Adrenal gland (tissue), 12 donors: ENCODE results near the gene HES5. TPM values are rescaled to one million over a fixed set of nuclear protein-coding genes. Genes with fewer than 3 reads are reported as not detected.

Experiments used
- DNase-seq, 7 donors: peaks; one replicate each; pipeline ENCODE4 v3.0.0-alpha.2; 2019 to 2020
- H3K27ac ChIP-seq, 5 donors: fragments of 200-600 bp; sonication (generic) in 4 of 5; 1 replicate in 3 of 5; 2 replicates in 2 of 5; pipeline versions ENCODE4 v1.5.1 to v1.8.0; 2016 to 2020; ENCODE audit warnings: mild to moderate bottlenecking in 1 of 5
- H3K27me3 ChIP-seq: fragments of 200-600 bp; 2 replicates; pipeline ENCODE4 v1.8.0; 2021
- H3K36me3 ChIP-seq, 2 donors: fragments of 200-600 bp; replicated peaks in 1 of 2; 1 replicate in 1 of 2; 2 replicates in 1 of 2; pipeline versions ENCODE4 v1.5.1 to v1.8.0; 2018 to 2022
- H3K4me1 ChIP-seq, 2 donors: fragments of 200-600 bp; replicated peaks in 1 of 2; 1 replicate in 1 of 2; 2 replicates in 1 of 2; pipeline versions ENCODE4 v1.5.1 to v1.8.0; 2018 to 2021
- H3K4me3 ChIP-seq, 4 donors: fragments of 200-600 bp; sonication (generic) in 3 of 4; one replicate each; pipeline ENCODE4 v1.5.1; 2016 to 2018
- H3K9me3 ChIP-seq, 3 donors: fragments of 200-600 bp; sonication (generic) in 1 of 3; replicated peaks in 1 of 3; 1 replicate in 2 of 3; 2 replicates in 1 of 3; pipeline versions ENCODE4 v1.5.1 to v1.8.0; 2016 to 2021
- POLR2A ChIP-seq, 2 donors: fragments of 450-650 bp; IDR thresholded peaks; one replicate each; pipeline ENCODE4 v1.6.1; 2017; ENCODE audit warnings: antibody characterized with exemption in 2 of 2, mild to moderate bottlenecking in 2 of 2, moderate library complexity in 1 of 2
- WGBS, 4 donors: extraction: QIAGEN DNeasy Blood & Tissue Kit in 2 of 4; methylation state at CpG; one replicate each; pipeline versions ENCODE4 v1.1.5 to v1.1.7; 2013 to 2017; 5-methylcytosine and 5-hydroxymethylcytosine counted together
- intact Hi-C, 2 donors: fragments of 100-400 bp; cut with DNase I; formaldehyde crosslinking; loops; one replicate each; pipeline versions ENCODE4 v1.14.1 to v1.15.0; 2022 to 2023
- polyA plus RNA-seq, 3 donors: library from polyadenylated mRNA; stranded (reverse); fragments of 200-250 nt in 2 of 3; fragments of 350-450 nt in 1 of 3; fragmentation: Illumina TruSeq in 1 of 3; extraction: RNeasy Lipid Tissue Mini Kit (QIAGEN cat#74804) in 1 of 3; gene quantifications; one replicate each; pipeline ENCODE4 v1.2.3, GENCODE V29; 2013 to 2014
- total RNA-seq, 9 donors: library from RNA; depleted of rRNA in 4 of 9; stranded (reverse); fragments of >200 nt in 4 of 9; fragments of 120-200 nt in 1 of 9; fragmentation: NEBNext Ultra II Directional in 1 of 9; extraction: Animal tissue kit (Norgen Biotek cat#: 25700) in 1 of 9; gene quantifications; one replicate each; pipeline versions ENCODE4 v1.1.0 to v1.2.4, GENCODE V29; 2013 to 2023
- TF ChIP-seq, protein P1 (sequence below), 6 experiments: fragments of 450-650 bp in 4 of 6; fragments of 200-600 bp in 2 of 6; sonication (generic) in 1 of 6; IDR thresholded peaks; 1 replicate in 5 of 6; 2 replicates in 1 of 6; pipeline versions ENCODE4 v1.5.1 to v1.8.0; 2016 to 2021; ENCODE audit warnings: antibody characterized with exemption in 6 of 6, mild to moderate bottlenecking in 2 of 6, moderate library complexity in 1 of 6
- donor health status: healthy with polysubstance abuse.
- donor health status: Bipolar disorder and iron deficiency.
- donor health status: DM: yes; HTN: yes; CAD: no.
- donor health status: DM: no; HTN: no; CAD: no.
- donor health status: DM: no; HTN: no; CAD: no.
- donor health status: DM: yes; HTN: yes; CAD: no.

The HES5 gene
- total and polyA plus RNA-seq, 12 donors = 0.28 TPM; not detected in 11

DNA sequence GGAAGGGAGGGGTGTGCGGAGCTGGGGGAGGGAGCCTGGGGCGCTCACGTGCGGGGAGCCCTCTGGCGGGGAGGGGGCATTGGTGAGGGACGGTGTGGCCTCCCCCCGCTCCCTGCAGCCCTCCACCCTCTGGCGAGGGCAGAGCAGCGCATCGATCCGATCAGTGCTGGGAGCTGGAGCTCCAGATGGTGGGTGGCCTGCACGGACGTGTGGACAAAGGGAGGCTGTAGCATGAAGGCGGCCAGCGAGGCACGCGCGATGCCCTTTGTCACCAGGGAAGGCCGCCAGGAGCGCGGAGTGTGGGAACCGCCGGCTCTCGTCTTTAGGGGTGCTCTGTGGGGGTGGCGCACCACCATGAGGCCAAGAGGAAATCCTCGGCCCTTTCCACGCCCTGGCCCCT lies 5.4 kb upstream of the HES5 start:
- TF ChIP-seq POLR2A (IDR thresholded peaks at IDR 0.05) = no peak
- TF ChIP-seq, protein P1, sequence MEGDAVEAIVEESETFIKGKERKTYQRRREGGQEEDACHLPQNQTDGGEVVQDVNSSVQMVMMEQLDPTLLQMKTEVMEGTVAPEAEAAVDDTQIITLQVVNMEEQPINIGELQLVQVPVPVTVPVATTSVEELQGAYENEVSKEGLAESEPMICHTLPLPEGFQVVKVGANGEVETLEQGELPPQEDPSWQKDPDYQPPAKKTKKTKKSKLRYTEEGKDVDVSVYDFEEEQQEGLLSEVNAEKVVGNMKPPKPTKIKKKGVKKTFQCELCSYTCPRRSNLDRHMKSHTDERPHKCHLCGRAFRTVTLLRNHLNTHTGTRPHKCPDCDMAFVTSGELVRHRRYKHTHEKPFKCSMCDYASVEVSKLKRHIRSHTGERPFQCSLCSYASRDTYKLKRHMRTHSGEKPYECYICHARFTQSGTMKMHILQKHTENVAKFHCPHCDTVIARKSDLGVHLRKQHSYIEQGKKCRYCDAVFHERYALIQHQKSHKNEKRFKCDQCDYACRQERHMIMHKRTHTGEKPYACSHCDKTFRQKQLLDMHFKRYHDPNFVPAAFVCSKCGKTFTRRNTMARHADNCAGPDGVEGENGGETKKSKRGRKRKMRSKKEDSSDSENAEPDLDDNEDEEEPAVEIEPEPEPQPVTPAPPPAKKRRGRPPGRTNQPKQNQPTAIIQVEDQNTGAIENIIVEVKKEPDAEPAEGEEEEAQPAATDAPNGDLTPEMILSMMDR (IDR thresholded peaks at IDR 0.05) = no peak
- 58 to 70% (median 63%) methylated on average over 13 to 27 of the region's 27 CpGs for WGBS, 4 donors
- no peak for DNase-seq
- H3K36me3 ChIP-seq = no peaks in the 10 kb centered on the region
- H3K4me3 ChIP-seq = no peak overlapping the region
- no peaks in the 10 kb centered on the region for H3K9me3 ChIP-seq
- H3K27ac ChIP-seq = no peak overlapping the region
- H3K27me3 ChIP-seq = peaks cover 34% of the 10 kb centered on the region
- peaks cover 0 to 6% of the 10 kb centered on the region in 2 donors for H3K4me1 ChIP-seq
- intact Hi-C loops = no loop called here

DNA sequence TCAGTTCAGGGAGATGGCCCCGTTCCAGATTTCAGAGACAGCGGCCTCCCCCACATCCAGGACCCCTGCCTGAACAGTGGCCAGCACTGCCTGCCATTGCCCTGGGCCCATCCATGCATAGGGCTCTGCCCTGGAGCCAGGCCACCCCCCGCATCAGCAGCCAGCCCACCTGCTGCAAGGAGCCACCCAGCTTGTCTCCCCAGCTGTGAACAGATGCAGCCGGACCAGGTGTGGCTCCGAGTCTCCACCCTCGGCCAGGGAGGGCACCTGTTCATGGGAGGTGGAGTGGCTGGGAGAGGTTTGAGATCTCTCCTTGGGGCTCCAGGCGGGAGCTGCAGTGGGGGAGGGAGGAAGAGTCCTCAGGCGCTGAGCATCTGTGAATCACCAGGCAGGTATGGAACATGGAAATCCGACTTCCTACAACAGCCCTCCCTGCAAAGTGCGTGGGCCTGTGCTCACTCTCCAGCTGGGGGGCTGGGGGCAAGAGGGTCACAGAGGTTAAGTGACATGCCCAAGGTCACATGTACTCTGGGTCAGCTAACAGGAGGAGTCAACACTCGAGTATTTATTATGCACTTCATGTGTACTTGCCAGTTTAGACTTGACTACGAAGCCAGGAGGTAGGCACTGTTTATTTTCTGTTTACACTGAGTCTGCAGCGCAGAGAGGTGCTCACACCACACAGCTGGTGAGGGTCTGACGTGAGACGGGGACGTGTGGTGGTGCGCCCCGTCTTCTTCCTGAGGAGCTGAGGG lies 4.8 kb upstream of the HES5 start:
- no peak for DNase-seq
- H3K4me3 ChIP-seq = no peak overlapping the region
- TF ChIP-seq POLR2A (IDR thresholded peaks at IDR 0.05) = no peak
- TF ChIP-seq, protein P1 (IDR thresholded peaks at IDR 0.05) = no peak
- H3K36me3 ChIP-seq = no peaks in the 10 kb centered on the region
- H3K27ac ChIP-seq = no peak overlapping the region
- intact Hi-C loops = loop anchor here in 1 of 2 donors (5.0 kb wide), 1 partner anchor 73 kb away; no protein-coding TSS in a partner anchor
- no peaks in the 10 kb centered on the region for H3K9me3 ChIP-seq
- WGBS, 4 donors = 51 to 82% (median 60%) methylated on average over 5 to 18 of the region's 18 CpGs
- peaks cover 35% of the 10 kb centered on the region for H3K27me3 ChIP-seq
- H3K4me1 ChIP-seq = peaks cover 2 to 12% of the 10 kb centered on the region in 2 donors

DNA sequence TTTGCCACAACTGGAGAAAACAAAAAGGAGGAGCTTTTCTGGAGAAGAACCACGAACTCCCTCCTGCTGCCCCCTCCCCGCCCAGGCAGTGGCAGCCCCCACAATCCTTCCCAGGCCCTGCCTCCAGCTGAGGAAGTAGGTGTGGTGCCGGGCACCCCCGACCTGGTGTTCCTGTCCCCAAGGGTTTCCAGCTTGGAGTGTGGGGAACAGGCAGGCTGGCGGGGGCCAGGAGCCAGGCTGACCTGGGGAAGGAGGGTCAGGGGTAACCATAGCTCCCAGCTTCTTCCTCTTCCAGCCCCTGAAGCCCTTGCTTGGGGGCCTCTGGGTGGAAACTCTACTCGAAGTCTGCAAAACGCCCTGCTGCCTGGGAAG lies 4.2 kb upstream of the HES5 start:
- intact Hi-C loops = loop anchor here in 1 of 2 donors (5.0 kb wide), 1 partner anchor 72 kb away; no protein-coding TSS in a partner anchor
- Histone ChIP-seq H3K27me3 (peaks cover 36% of the 10 kb centered on the region), H3K27ac (no peak overlapping the region), H3K9me3 (no peaks in the 10 kb centered on the region), H3K4me1 (peaks cover 5 to 15% of the 10 kb centered on the region in 2 donors), H3K36me3 (no peaks in the 10 kb centered on the region), H3K4me3 (no peak overlapping the region)
- no peak for DNase-seq
- no peak for TF ChIP-seq POLR2A (IDR thresholded peaks at IDR 0.05)
- TF ChIP-seq, protein P1 (IDR thresholded peaks at IDR 0.05) = no peak
- WGBS, 4 donors = 49 to 62% (median 52%) methylated on average over 4 to 7 of the region's 7 CpGs

GRCh38 chr1:2533365-2533764 lies 3.3 kb upstream of the HES5 start:
- WGBS, 4 donors = 55 to 70% (median 60%) methylated on average over 10 to 11 of the region's 11 CpGs
- peaks cover 36% of the 10 kb centered on the region for H3K27me3 ChIP-seq

More at GRCh38 chr1:2533365-2533764, 3.3 kb upstream of the HES5 start:
- Histone ChIP-seq H3K27ac (no peak overlapping the region), H3K36me3 (no peaks in the 10 kb centered on the region), H3K9me3 (no peaks in the 10 kb centered on the region), H3K4me3 (no peak overlapping the region), H3K4me1 (peaks cover 5 to 19% of the 10 kb centered on the region in 2 donors)
- TF ChIP-seq, protein P1 (IDR thresholded peaks at IDR 0.05) = no peak
- no peak for TF ChIP-seq POLR2A (IDR thresholded peaks at IDR 0.05)
- no peak for DNase-seq
- intact Hi-C loops = loop anchor here in 1 of 2 donors (5.0 kb wide), 1 partner anchor 71 kb away; no protein-coding TSS in a partner anchor
